Measurements from ENCODE around the gene FAM83D.

- TF ChIP-seq, protein P1, sequence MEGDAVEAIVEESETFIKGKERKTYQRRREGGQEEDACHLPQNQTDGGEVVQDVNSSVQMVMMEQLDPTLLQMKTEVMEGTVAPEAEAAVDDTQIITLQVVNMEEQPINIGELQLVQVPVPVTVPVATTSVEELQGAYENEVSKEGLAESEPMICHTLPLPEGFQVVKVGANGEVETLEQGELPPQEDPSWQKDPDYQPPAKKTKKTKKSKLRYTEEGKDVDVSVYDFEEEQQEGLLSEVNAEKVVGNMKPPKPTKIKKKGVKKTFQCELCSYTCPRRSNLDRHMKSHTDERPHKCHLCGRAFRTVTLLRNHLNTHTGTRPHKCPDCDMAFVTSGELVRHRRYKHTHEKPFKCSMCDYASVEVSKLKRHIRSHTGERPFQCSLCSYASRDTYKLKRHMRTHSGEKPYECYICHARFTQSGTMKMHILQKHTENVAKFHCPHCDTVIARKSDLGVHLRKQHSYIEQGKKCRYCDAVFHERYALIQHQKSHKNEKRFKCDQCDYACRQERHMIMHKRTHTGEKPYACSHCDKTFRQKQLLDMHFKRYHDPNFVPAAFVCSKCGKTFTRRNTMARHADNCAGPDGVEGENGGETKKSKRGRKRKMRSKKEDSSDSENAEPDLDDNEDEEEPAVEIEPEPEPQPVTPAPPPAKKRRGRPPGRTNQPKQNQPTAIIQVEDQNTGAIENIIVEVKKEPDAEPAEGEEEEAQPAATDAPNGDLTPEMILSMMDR (IDR thresholded peaks at IDR 0.05) = no peak
- TF ChIP-seq EP300 (IDR thresholded peaks at IDR 0.05) (no peak), POLR2A (IDR thresholded peaks at IDR 0.05) (no peak)
Observed at GRCh38 chr20:38946836-38947235, 20.6 kb downstream of the FAM83D start.

All from sigmoid colon (tissue), 4 donors.